GM19351 (cell line): ENCODE measurements around the gene IGF1R.

Source experiments
- ATAC-seq: cut with Tn5 transposase; IDR thresholded peaks from one replicate; pipeline ENCODE4 v1.9.1; 2021; ENCODE audit warnings: mild to moderate bottlenecking, moderate library complexity; ENCODE audit not compliant: unreplicated experiment

Gene IGF1R

GRCh38 chr15:98669638-98670037 is 21.3 kb downstream of the IGF1R start:
- no peak for ATAC-seq

GRCh38 chr15:98671060-98672008 is 23.0 kb downstream of the IGF1R start:
- no peak for ATAC-seq

- no peak for ATAC-seq
Observed at GRCh38 chr15:98673133-98673532, 24.8 kb downstream of the IGF1R start.

GRCh38 chr15:98674336-98674735 is 26.0 kb downstream of the IGF1R start:
- ATAC-seq: no peak

GRCh38 chr15:98676586-98677270 is 28.4 kb downstream of the IGF1R start:
- no peak for ATAC-seq

GRCh38 chr15:98677345-98678059 is 29.2 kb downstream of the IGF1R start:
- no peak for ATAC-seq

GRCh38 chr15:98678484-98678883 is 30.1 kb downstream of the IGF1R start:
- no peak for ATAC-seq

GRCh38 chr15:98681061-98681460 is 32.7 kb downstream of the IGF1R start:
- no peak for ATAC-seq

- ATAC-seq: no peak
Observed at GRCh38 chr15:98682992-98683701, 34.8 kb downstream of the IGF1R start.

- no peak for ATAC-seq
Observed at GRCh38 chr15:98683831-98684230, 35.5 kb downstream of the IGF1R start.

GRCh38 chr15:98684436-98684835 is 36.1 kb downstream of the IGF1R start:
- no peak for ATAC-seq

- ATAC-seq: no peak
Observed at GRCh38 chr15:98684995-98685525, 36.7 kb downstream of the IGF1R start.

GRCh38 chr15:98686983-98687382 is 38.6 kb downstream of the IGF1R start:
- ATAC-seq: no peak

GRCh38 chr15:98689431-98689861 is 41.1 kb downstream of the IGF1R start:
- no peak for ATAC-seq

- no peak for ATAC-seq
Observed at GRCh38 chr15:98690272-98690950, 42.1 kb downstream of the IGF1R start.

- ATAC-seq: no peak
Observed at GRCh38 chr15:98692213-98692612, 43.9 kb downstream of the IGF1R start.

- ATAC-seq: no peak
Observed at GRCh38 chr15:98694161-98694560, 45.8 kb downstream of the IGF1R start.

GRCh38 chr15:98698792-98699191 is 50.5 kb downstream of the IGF1R start:
- ATAC-seq: no peak

- ATAC-seq: no peak
Observed at GRCh38 chr15:98699591-98700424, 51.5 kb downstream of the IGF1R start.
